GM19351 (cell line): ENCODE data around the gene SIM1.

Experiments used
- ATAC-seq: cut with Tn5 transposase; IDR thresholded peaks from one replicate; pipeline ENCODE4 v1.9.1; 2021; ENCODE audit warnings: mild to moderate bottlenecking, moderate library complexity; ENCODE audit not compliant: unreplicated experiment

Gene SIM1

GRCh38 chr6:100427452-100427851 lies 37.3 kb downstream of the SIM1 start:
- no peak for ATAC-seq

DNA sequence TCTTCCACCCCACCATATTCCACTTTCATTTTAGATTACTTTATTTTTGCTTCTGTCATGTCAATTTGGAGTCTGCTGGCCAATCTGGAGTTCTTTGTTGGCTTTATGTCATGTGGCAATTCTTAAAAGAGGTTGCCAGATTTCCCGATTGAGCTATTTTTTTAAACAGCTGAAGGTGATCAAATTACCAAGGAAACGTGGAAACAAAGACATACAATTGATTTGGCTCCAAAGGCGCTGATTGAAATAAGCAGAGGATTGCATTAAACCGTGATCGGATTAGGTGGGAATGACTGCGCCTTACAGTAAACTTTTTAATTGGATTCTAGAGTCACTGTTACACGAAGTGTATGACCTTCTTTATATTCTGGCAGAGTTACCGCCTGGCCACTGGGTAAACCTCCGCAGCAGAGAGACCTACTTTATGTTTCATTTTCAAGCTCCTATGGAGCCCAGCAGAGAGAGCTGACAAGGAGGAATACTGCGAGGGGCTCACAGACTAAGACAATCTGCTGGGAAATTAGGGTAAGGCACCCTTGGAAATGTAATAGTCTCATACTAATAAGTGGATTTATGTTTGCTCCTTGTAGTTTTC lies 37.9 kb downstream of the SIM1 start:
- no peak for ATAC-seq

DNA sequence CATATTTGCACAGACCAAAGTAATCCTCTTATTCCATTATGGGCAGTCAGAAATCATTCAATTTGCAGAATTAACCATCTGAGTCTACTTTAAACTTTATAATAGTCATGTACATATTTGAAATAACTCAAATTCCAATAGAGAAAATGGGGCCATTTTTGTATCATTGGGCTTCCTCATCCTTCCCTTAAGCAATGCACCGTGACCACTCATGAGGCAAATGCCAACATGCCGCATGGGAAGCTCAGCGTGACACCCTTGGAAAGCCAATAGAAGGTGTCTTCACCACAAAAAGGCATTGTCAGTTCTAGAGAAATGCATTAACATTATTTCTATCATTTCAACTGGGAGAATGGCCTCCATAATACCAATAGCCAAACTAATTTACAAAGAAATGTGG lies 38.5 kb downstream of the SIM1 start:
- no peak for ATAC-seq

DNA sequence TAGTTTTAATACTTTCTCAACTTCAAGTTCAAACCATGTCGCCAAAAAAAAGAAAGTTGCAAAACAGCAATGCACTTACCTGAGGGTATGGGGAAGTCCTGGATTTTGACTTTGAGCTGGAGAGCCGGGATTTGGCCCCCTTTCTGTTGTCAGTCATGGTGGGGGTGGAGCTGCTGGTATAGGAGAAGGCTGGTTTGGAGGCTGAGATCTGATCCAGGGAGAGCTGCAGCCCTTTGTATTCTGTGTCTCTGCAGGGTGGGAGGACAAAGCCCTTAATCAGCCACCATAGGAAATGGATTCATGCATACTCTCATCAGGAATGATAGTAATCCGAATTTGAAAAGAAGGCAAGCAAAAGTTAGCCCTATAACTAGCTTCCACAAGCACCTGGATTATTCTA lies 44.0 kb downstream of the SIM1 start:
- no peak for ATAC-seq

GRCh38 chr6:100417036-100417435 lies 47.7 kb downstream of the SIM1 start:
- ATAC-seq = no peak

DNA sequence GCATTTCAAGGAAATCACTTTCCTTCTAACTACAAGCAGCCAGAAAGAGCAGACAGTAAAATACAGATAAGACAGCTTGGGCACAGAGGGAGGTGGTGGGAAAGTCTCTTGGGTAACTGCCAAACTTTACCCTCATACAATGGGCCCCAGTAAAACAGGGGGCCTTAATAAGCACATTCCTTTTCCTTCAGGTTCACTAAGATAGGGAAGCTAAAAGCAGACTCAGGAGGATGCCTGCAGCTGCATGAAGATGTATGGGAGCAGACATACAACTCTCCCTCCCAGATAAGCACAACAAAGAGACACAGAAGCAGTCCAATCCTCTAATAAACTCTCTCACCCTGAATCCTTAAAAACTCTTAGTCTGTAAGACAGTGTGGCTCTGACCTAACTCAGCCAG lies 49.0 kb downstream of the SIM1 start:
- no peak for ATAC-seq

- ATAC-seq = no peak
Observed at GRCh38 chr6:100412872-100413271, 51.8 kb downstream of the SIM1 start.

GRCh38 chr6:100404051-100404450 lies 60.7 kb downstream of the SIM1 start:
- no peak for ATAC-seq

DNA sequence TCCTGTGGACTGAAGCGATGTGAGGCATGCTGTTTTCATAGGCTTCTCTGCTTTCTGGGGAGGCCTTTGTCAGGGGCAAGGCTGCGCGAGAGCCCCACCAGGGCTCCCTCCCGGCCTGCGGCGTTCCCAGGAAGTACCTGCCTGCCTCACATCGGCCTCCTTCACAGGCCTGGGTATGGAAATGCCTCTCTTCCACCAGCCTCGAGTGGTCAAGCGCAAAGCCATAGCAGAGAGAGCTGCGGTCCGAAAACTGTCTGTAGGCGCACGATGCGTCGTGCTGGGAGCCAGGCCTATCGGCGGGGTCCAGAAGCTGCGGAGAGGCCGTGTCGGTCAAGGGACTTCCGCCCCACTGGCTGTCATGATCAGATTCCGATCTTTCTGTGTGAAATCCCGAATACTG lies 71.2 kb downstream of the SIM1 start:
- ATAC-seq = no peak

- ATAC-seq = no peak
Observed at GRCh38 chr6:100392423-100392822, 72.3 kb downstream of the SIM1 start.

GRCh38 chr6:100388868-100389519 lies 75.7 kb downstream of the SIM1 start:
- no peak for ATAC-seq

GRCh38 chr6:100382767-100383195 lies 81.9 kb downstream of the SIM1 start:
- no peak for ATAC-seq

- ATAC-seq = no peak
Observed at GRCh38 chr6:100382031-100382430, 82.7 kb downstream of the SIM1 start.

GRCh38 chr6:100381111-100381510 lies 83.6 kb downstream of the SIM1 start:
- no peak for ATAC-seq

DNA sequence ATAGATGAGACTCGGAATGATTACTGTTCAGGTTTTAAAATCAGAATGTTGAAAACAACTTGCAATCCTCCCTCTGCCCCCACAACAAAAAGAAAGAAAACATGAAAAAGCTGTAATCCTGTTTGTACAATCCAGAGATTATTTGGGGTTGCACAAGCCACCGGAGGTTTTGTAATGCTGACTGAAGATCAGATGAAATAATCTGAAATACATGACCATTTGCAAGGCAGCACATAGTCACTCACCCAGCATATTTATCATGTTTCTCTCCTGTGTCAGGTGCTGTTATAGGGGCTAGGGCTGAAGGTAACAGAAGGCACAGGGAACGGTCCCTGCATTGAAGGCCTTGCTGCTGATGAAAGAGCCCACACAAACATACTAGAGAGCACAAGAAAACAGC lies 85.3 kb downstream of the SIM1 start:
- ATAC-seq = no peak

DNA sequence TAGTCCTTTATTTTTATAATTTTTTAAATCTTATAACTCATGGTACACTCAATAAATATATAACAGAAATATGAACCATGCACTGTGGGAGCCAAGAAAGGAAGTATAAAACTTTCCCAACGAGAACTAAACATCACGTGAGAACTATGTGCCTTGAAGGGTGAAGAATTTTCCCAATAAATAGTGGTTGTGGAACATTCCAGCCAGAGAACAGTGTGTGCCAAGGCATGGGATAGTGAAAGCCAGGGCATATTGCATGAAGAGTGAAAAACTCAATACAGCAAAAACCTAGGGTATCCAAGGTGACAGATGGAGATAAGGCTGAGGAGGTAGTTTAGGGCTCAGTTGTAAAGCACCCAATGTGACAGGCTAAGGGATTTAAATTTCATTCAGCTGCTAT lies 86.1 kb downstream of the SIM1 start:
- ATAC-seq = no peak

DNA sequence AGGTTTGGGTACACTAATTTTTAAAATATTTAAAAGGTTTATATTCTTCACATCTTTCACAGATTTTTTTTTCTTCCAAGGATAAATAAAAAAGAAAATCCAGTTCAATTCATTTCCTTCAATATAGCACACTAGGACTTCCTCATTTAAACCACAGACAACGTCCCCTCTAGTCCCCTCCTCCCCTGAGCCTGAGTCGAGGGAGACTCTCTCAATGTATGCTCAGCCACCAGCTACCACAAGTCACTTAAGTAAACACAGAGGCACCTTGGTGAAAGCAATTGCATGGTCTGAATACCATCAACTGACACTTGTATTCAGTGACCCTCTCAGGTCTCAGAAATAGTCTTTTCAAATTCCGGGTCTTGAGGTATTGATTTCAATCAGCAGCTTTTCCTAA lies 88.6 kb downstream of the SIM1 start:
- ATAC-seq = peak; percentile 78

DNA sequence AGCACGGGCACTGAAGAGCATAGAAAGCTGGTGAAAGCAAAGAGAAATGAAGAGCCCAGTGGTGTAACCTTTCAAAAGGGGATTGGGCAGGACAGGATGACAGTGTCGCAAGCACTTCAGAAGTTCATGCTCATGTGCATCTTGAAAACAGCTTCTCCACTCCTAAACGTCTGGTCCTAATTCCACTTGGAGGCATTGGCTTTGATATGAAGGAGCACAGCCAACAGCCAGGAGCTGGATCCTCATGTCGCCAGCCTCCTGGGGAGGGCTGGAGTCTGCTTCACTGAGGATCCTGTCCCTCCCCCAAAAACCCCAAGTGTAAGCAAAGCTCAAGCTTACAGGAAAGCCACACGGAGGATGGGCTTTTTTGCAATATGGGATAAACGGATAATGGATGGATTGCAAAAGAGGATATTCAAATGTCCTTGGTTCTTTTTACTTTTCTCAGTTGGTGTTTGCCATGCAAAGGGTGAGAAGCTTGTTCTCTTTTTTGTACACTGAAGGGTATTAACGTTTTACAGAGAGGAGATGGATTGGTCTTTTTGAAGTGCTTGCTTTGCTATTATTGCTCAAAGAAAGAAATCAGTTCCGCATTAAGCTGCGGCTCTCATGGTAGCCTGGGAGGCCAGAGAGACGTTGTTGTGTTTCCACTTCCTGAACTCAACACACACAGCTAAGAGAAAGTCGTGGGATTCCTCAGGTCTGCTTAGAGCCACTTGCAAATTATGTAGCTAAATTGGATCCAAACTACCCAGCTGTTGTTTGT lies 92.2 kb downstream of the SIM1 start:
- ATAC-seq = no peak

DNA sequence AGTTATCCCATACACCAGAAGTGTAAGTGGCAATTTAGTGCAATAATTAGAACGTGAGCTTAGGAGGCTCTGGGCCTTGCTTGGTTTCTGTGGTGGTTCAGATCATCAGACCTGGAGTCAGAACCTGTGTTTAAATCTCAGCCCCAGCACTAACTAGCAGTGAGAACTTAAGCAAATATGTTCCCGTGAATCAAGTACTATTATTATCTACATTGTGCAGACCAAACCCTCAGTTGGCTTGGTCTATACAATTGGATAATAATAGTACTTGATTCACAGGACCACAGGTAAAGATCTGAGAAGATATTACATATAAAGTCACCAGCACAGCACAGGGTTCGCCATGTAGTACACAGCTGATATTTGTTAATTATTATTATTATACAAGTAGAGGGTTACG lies 93.1 kb downstream of the SIM1 start:
- ATAC-seq = no peak

DNA sequence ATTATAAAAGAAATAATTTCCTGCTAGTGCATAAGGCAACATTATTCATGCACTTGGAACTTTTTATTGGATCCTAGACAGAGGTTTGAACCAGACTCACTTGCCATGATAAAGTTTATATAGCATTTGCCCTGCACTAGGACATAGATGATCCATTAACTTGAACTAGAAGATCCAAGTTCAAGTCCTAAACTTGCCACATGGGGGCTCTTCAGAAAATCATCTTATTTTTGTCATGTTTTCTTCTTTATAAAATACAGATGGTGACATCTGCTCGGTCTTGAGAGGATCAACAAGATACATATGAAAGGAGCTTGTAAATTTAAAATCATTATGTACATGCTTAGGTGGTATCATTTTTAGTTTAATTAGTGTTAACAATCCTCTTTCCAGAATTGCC lies 94.5 kb downstream of the SIM1 start:
- ATAC-seq = peak; percentile 65

DNA sequence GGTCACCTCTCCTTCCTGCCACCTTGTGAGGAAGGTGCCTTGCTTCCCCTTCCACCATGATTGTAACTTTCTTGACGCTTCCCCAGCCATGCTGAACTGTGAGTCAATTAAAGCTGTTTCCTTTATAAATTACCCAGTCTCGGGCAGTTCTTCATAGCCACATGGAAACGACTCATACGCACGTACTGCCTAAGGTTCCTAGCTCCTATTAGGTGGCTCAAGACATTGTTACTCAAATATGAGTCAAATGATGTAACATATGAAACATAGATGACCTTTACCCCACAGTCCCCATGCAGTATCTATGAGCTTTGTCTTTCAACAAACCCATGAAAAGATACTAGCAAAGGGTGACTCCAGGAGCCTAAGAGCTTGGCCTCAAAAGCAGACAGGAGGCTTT lies 98.3 kb downstream of the SIM1 start:
- no peak for ATAC-seq

- ATAC-seq = no peak
Observed at GRCh38 chr6:100363651-100364050, 101.1 kb downstream of the SIM1 start.
